Stimulated activated CD8-positive, alpha-beta memory T cell treated with anti-CD3 and anti-CD28 coated beads, Interleukin-12 subunit alpha, Interleukin-12 subunit beta, amount 100 ng/mL, for 24 hours (primary cell): ENCODE data around the gene PIK3CG.
"Not testable (repeated sequence)": the region's sequence is repeated elsewhere in the genome, so short reads cannot be mapped to it uniquely, and the experiment has no call there.

Experiments
- DNase-seq: peaks from one replicate; pipeline ENCODE4 v3.0.0-alpha.2; 2020; ENCODE audit errors: extremely low read depth

PIK3CG gene

GRCh38 chr7:106938803-106939202, 73.7 kb downstream of the PIK3CG start:
- no peak for DNase-seq

- no peak for DNase-seq
Measured at GRCh38 chr7:106944035-106944665, 79.1 kb downstream of the PIK3CG start.

GRCh38 chr7:106947244-106947728, 82.2 kb downstream of the PIK3CG start:
- no peak for DNase-seq

- DNase-seq = no peak
Measured at GRCh38 chr7:106952001-106952657, 87.0 kb downstream of the PIK3CG start.

- no peak for DNase-seq
Measured at GRCh38 chr7:106952658-106953231, 87.7 kb downstream of the PIK3CG start.

- no peak for DNase-seq
Measured at GRCh38 chr7:106954840-106955239, 89.8 kb downstream of the PIK3CG start.

- not testable (repeated sequence) for DNase-seq
Measured at GRCh38 chr7:106955857-106956256, 90.8 kb downstream of the PIK3CG start.
